Right atrium auricular region (tissue), 2 donors: ENCODE results near the gene SMCO4. TPM values are rescaled to one million over a fixed set of nuclear protein-coding genes. Genes with fewer than 3 reads are reported as not detected.

Experiments used
- DNase-seq: peaks from one replicate; pipeline ENCODE4 v3.0.0-alpha.2; 2019; ENCODE audit warnings: low spot score
- H3K27ac ChIP-seq, 2 donors: fragments of 200-600 bp; sonication (generic); 1 replicate in 1 of 2; 2 replicates in 1 of 2; pipeline ENCODE4 v1.5.1; 2016 to 2019
- H3K27me3 ChIP-seq, 2 donors: fragments of 200-600 bp; sonication (generic); one replicate each; pipeline versions ENCODE4 v1.5.1 to v1.6.0; 2017 to 2019
- H3K36me3 ChIP-seq: fragments of 200-600 bp; sonication (generic); one replicate; pipeline ENCODE4 v1.5.1; 2016
- H3K4me1 ChIP-seq, 2 donors: fragments of 200-600 bp; sonication (generic); one replicate each; pipeline versions ENCODE4 v1.5.1 to v1.6.0; 2017 to 2019
- H3K4me3 ChIP-seq, 2 donors: fragments of 200-600 bp; sonication (generic); 1 replicate in 1 of 2; 2 replicates in 1 of 2; pipeline ENCODE4 v1.5.1; 2017 to 2019; ENCODE audit warnings: mild to moderate bottlenecking in 1 of 2, moderate library complexity in 1 of 2
- H3K9me3 ChIP-seq, 2 donors: fragments of 200-600 bp; sonication (generic); one replicate each; pipeline ENCODE4 v1.5.1; 2019
- CTCF ChIP-seq, 2 donors: fragments of 200-600 bp; sonication (generic); IDR thresholded peaks; one replicate each; pipeline ENCODE4 v1.5.1; 2019; ENCODE audit warnings: antibody characterized with exemption in 2 of 2
- total RNA-seq, 2 donors: library from RNA; depleted of rRNA; stranded (reverse); fragments of >200 nt; gene quantifications; one replicate each; pipeline ENCODE4 v1.1.0, GENCODE V29; 2016

SMCO4 gene
- total RNA-seq, 2 donors from 2014 or later: 37.6 to 79.8 TPM

GRCh38 chr11:93504110-93505095 lies 38.8 kb downstream of the SMCO4 start:
- no peak overlapping the region for H3K27ac ChIP-seq
- H3K4me3 ChIP-seq: no peak overlapping the region
- H3K4me1 ChIP-seq: no peaks in the 10 kb centered on the region
- H3K27me3 ChIP-seq: no peaks in the 10 kb centered on the region
- H3K36me3 ChIP-seq: no peaks in the 10 kb centered on the region
- no peaks in the 10 kb centered on the region for H3K9me3 ChIP-seq
- no peak for TF ChIP-seq CTCF (IDR thresholded peaks at IDR 0.05)
- no peak for DNase-seq

GRCh38 chr11:93501856-93502255 lies 41.3 kb downstream of the SMCO4 start:
- Histone ChIP-seq H3K4me1 (no peaks in the 10 kb centered on the region), H3K27me3 (no peaks in the 10 kb centered on the region), H3K9me3 (no peaks in the 10 kb centered on the region), H3K4me3 (no peak overlapping the region), H3K36me3 (peaks cover 5% of the 10 kb centered on the region), H3K27ac (no peak overlapping the region)
- TF ChIP-seq CTCF (IDR thresholded peaks at IDR 0.05): no peak
- no peak for DNase-seq

GRCh38 chr11:93500759-93501158 lies 42.4 kb downstream of the SMCO4 start:
- no peak for TF ChIP-seq CTCF (IDR thresholded peaks at IDR 0.05)
- DNase-seq: no peak
- H3K36me3 ChIP-seq: peaks cover 5% of the 10 kb centered on the region
- H3K4me1 ChIP-seq: no peaks in the 10 kb centered on the region
- H3K9me3 ChIP-seq: no peaks in the 10 kb centered on the region
- no peak overlapping the region for H3K27ac ChIP-seq
- H3K4me3 ChIP-seq: no peak overlapping the region
- H3K27me3 ChIP-seq: no peaks in the 10 kb centered on the region

GRCh38 chr11:93498641-93499040 lies 44.5 kb downstream of the SMCO4 start:
- no peak for DNase-seq
- Histone ChIP-seq H3K9me3 (no peaks in the 10 kb centered on the region), H3K36me3 (peaks cover 9% of the 10 kb centered on the region), H3K4me1 (no peaks in the 10 kb centered on the region), H3K27me3 (no peaks in the 10 kb centered on the region), H3K27ac (no peak overlapping the region), H3K4me3 (no peak overlapping the region)
- no peak for TF ChIP-seq CTCF (IDR thresholded peaks at IDR 0.05)

GRCh38 chr11:93498161-93498560 lies 45.0 kb downstream of the SMCO4 start:
- H3K27ac ChIP-seq: no peak overlapping the region
- H3K4me1 ChIP-seq: no peaks in the 10 kb centered on the region
- H3K9me3 ChIP-seq: no peaks in the 10 kb centered on the region
- no peak for DNase-seq
- peaks cover 9% of the 10 kb centered on the region for H3K36me3 ChIP-seq
- H3K27me3 ChIP-seq: no peaks in the 10 kb centered on the region
- H3K4me3 ChIP-seq: no peak overlapping the region
- no peak for TF ChIP-seq CTCF (IDR thresholded peaks at IDR 0.05)
